ENCODE data around the gene OCA2.

OCA2 gene

DNA sequence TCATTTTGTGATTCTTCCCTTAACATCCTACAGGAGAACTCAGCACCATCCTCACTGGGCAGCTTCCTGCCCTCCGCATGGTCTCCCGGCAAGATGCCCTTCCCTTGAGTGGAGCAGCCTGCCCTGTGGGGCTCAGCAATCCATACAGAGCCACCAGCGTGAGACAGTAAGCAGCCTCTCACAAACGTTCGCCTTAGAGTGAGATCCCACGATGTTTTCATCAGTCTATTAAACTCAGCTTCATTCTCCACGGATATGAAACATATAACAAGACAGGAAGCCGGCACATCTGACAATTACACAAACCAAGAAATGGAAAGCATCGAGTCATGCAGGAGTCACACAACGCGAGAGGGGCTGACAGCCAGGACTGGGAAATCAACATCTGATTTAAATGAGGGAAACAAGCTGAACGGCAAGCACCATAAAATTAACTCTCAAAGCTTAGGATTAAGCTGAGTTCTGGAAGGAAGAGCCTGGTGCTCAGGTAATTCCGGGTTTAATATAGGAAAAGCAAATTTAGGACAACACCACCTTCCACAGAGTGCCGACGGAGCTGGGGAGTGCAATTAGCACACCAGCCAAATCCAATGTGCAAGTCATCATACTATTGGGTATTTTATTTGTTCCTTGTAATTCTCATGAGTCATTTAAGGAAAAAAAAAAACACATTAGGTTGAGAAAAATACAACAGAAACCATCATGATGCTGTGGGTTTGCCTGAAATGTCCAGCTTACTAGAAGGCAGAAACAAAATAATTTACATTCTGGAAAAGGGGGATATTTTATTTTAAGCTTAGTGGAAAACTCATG is 272.0 kb downstream of the OCA2 start:
- in situ Hi-C loops (cut with HindIII; ENCODE audit: low pct_ligation_motif_present, low sequenced_read_pairs): no loop called here
- H3K27me3 ChIP-seq (replicated peaks): no peaks in the 10 kb centered on the region
- no peak overlapping the region for H3K4me3 ChIP-seq (ENCODE audit: low read depth, low read length)
- no peak for TF ChIP-seq CTCF (IDR thresholded peaks at IDR 0.05; ENCODE audit: low read depth, low read length, missing control alignments)
- no peaks in the 10 kb centered on the region for H3K36me3 ChIP-seq (replicated peaks)
- H3K27ac ChIP-seq: no peak overlapping the region
- no peak for DNase-seq

- TF ChIP-seq CTCF (IDR thresholded peaks at IDR 0.05; ENCODE audit: low read depth, low read length, missing control alignments): no peak
- H3K36me3 ChIP-seq (replicated peaks): no peaks in the 10 kb centered on the region
- no peaks in the 10 kb centered on the region for H3K27me3 ChIP-seq (replicated peaks)
- H3K27ac ChIP-seq: no peak overlapping the region
- in situ Hi-C loops (cut with HindIII; ENCODE audit: low pct_ligation_motif_present, low sequenced_read_pairs): no loop called here
- H3K4me3 ChIP-seq (ENCODE audit: low read depth, low read length): no peak overlapping the region
- no peak for DNase-seq
Measured at GRCh38 chr15:27826411-27826810, 272.7 kb downstream of the OCA2 start.

DNA sequence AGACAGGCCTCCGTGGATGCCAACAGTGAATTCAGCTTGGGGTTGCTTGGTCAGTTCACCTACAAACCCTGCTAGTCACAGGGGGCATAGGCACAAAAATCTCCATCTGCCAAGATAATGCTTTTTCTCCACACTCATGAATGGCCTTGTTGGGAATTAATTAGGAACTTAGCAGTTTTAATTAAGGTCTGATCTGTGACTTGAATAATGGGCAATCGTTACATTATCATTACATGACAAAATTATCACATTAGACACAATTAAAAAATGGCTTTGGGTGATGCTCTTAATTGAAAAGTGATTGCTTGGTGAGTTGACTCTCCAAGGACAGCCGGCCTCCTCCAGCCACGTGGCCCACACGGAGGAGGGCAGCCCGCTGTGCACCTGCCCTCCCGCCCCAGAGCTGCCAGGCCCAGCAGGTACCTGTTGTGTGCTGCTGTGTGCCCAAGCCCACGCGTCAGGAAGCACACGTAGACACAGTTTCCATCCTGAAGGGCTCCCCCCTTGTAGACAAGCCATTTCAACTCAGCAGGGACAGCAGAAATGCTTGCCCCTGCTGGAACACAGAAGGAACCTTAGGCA is 274.2 kb downstream of the OCA2 start:
- no peak for DNase-seq
- Histone ChIP-seq H3K4me3 (ENCODE audit: low read depth, low read length) (no peak overlapping the region), H3K36me3 (replicated peaks) (no peaks in the 10 kb centered on the region), H3K27ac (no peak overlapping the region), H3K27me3 (replicated peaks) (no peaks in the 10 kb centered on the region)
- in situ Hi-C loops (cut with HindIII; ENCODE audit: low pct_ligation_motif_present, low sequenced_read_pairs): no loop called here
- no peak for TF ChIP-seq CTCF (IDR thresholded peaks at IDR 0.05; ENCODE audit: low read depth, low read length, missing control alignments)

- Histone ChIP-seq H3K4me3 (ENCODE audit: low read depth, low read length) (no peak overlapping the region), H3K27me3 (replicated peaks) (no peaks in the 10 kb centered on the region), H3K36me3 (replicated peaks) (no peaks in the 10 kb centered on the region), H3K27ac (no peak overlapping the region)
- no peak for DNase-seq
- in situ Hi-C loops (cut with HindIII; ENCODE audit: low pct_ligation_motif_present, low sequenced_read_pairs): no loop called here
- TF ChIP-seq CTCF (IDR thresholded peaks at IDR 0.05; ENCODE audit: low read depth, low read length, missing control alignments): no peak
Measured at GRCh38 chr15:27821273-27821672, 277.8 kb downstream of the OCA2 start.

GRCh38 chr15:27820722-27821121 is 278.4 kb downstream of the OCA2 start:
- no peak for TF ChIP-seq CTCF (IDR thresholded peaks at IDR 0.05; ENCODE audit: low read depth, low read length, missing control alignments)
- Histone ChIP-seq H3K27ac (no peak overlapping the region), H3K36me3 (replicated peaks) (no peaks in the 10 kb centered on the region), H3K4me3 (ENCODE audit: low read depth, low read length) (no peak overlapping the region), H3K27me3 (replicated peaks) (no peaks in the 10 kb centered on the region)
- no peak for DNase-seq
- in situ Hi-C loops (cut with HindIII; ENCODE audit: low pct_ligation_motif_present, low sequenced_read_pairs): no loop called here
